WTC11 (cell line): ENCODE data around the gene COX19. TPM values are rescaled to one million over a fixed set of nuclear protein-coding genes. Genes with fewer than 3 reads are reported as not detected.

Source experiments
- ATAC-seq: fragments of 200-7000 bp; cut with Tn5 transposase; 2 replicates; pipeline ENCODE4 v1.10.0; 2021; ENCODE audit warnings: mild to moderate bottlenecking, moderate library complexity
- CTCF ChIA-PET: fragments of 300-600 bp; sonication (Branson Sonifier 250); formaldehyde crosslinking; loops from one replicate; lab custom pipeline; 2021; ENCODE audit warnings: antibody characterized with exemption; lab: Charles Lee
- POLR2A ChIA-PET: fragments of 350-600 bp; sonication (Branson Sonifier 250); formaldehyde crosslinking; loops from one replicate; lab custom pipeline; 2021; ENCODE audit warnings: antibody characterized with exemption; lab: Charles Lee
- DNase-seq: peaks from one replicate; pipeline ENCODE4 v3.0.0; 2021; ENCODE audit warnings: low spot score
- H3K27ac Mint-ChIP-seq: 2 replicates; pipeline ENCODE4 v1.8.0; 2021; ENCODE audit warnings: mixed read lengths
- H3K27me3 Mint-ChIP-seq: 2 replicates; pipeline ENCODE4 v1.8.0; 2021; ENCODE audit warnings: low read depth, mild to moderate bottlenecking, moderate library complexity, mixed read lengths
- H3K36me3 Mint-ChIP-seq: 2 replicates; pipeline ENCODE4 v1.8.0; 2021; ENCODE audit warnings: mixed read lengths
- H3K4me1 Mint-ChIP-seq: 2 replicates; pipeline ENCODE4 v1.8.0; 2022; ENCODE audit warnings: mixed read lengths
- H3K4me3 Mint-ChIP-seq: 2 replicates; pipeline ENCODE4 v1.8.0; 2021; ENCODE audit warnings: mild to moderate bottlenecking, moderate library complexity, mixed read lengths
- H3K9me3 Mint-ChIP-seq: 2 replicates; pipeline ENCODE4 v1.8.0; 2021; ENCODE audit warnings: mixed read lengths
- ATF1 ChIP-seq: sonication (generic); formaldehyde crosslinking; IDR thresholded peaks from 2 replicates; pipeline ENCODE4 v1.8.1; 2023; ENCODE audit warnings: mild to moderate bottlenecking, moderate library complexity, missing genetic modification reagents
- CREM ChIP-seq: sonication (generic); formaldehyde crosslinking; IDR thresholded peaks from 2 replicates; pipeline ENCODE4 v1.8.1; 2022; ENCODE audit warnings: mild to moderate bottlenecking, missing genetic modification reagents, moderate library complexity
- FOXK1 ChIP-seq: sonication (generic); formaldehyde crosslinking; IDR thresholded peaks from 2 replicates; pipeline ENCODE4 v1.8.0; 2022; ENCODE audit warnings: mild to moderate bottlenecking, moderate library complexity, missing genetic modification reagents
- GABPB1 ChIP-seq: sonication (generic); formaldehyde crosslinking; IDR thresholded peaks from 2 replicates; pipeline ENCODE4 v1.8.1; 2023; ENCODE audit warnings: mild to moderate bottlenecking, missing genetic modification reagents
- GRHL2 ChIP-seq: fragments of 250-450 bp; sonication (Bioruptor Pico); IDR thresholded peaks from 2 replicates; pipeline ENCODE4 v1.8.0; 2022; ENCODE audit warnings: mild to moderate bottlenecking, moderate library complexity; ENCODE audit not compliant: insufficient replicate concordance, severe bottlenecking
- JUN ChIP-seq: sonication (generic); formaldehyde crosslinking; IDR thresholded peaks from 2 replicates; pipeline ENCODE4 v1.8.0; 2023; ENCODE audit warnings: mild to moderate bottlenecking, missing genetic modification reagents
- MXD4 ChIP-seq: fragments of 250-450 bp; sonication (Bioruptor Pico); IDR thresholded peaks from 2 replicates; pipeline ENCODE4 v1.8.0; 2021; ENCODE audit warnings: mild to moderate bottlenecking, moderate library complexity, borderline replicate concordance
- NFYB ChIP-seq: sonication (generic); formaldehyde crosslinking; conservative IDR thresholded peaks from 2 replicates; pipeline ENCODE4 v1.8.0; 2022; ENCODE audit warnings: low read depth, missing genetic modification reagents
- NR1H2 ChIP-seq: sonication (generic); formaldehyde crosslinking; IDR thresholded peaks from 2 replicates; pipeline ENCODE4 v1.9.0; 2021; ENCODE audit warnings: mild to moderate bottlenecking, moderate library complexity, missing genetic modification reagents
- NR3C1 ChIP-seq: sonication (generic); formaldehyde crosslinking; conservative IDR thresholded peaks from 2 replicates; pipeline ENCODE4 v1.8.1; 2023; ENCODE audit warnings: low read depth, mild to moderate bottlenecking, missing genetic modification reagents
- PRRX2 ChIP-seq: fragments of 250-450 bp; sonication (Bioruptor Pico); IDR thresholded peaks from 2 replicates; pipeline ENCODE4 v1.8.0; 2021; ENCODE audit warnings: mild to moderate bottlenecking
- SOX15 ChIP-seq: fragments of 250-450 bp; sonication (Bioruptor Pico); IDR thresholded peaks from 2 replicates; pipeline ENCODE4 v1.9.0; 2021; ENCODE audit warnings: mild to moderate bottlenecking
- TP53 ChIP-seq: sonication (generic); formaldehyde crosslinking; IDR thresholded peaks from 2 replicates; pipeline ENCODE4 v1.8.1; 2023; ENCODE audit warnings: mild to moderate bottlenecking, missing genetic modification reagents
- ZNF121 ChIP-seq: sonication (generic); formaldehyde crosslinking; IDR thresholded peaks from 2 replicates; pipeline ENCODE4 v1.8.0; 2023; ENCODE audit warnings: missing genetic modification reagents
- ZNF219 ChIP-seq: sonication (generic); formaldehyde crosslinking; IDR thresholded peaks from 2 replicates; pipeline ENCODE4 v1.8.0; 2023; ENCODE audit warnings: missing genetic modification reagents, mild to moderate bottlenecking, borderline replicate concordance
- ZNF263 ChIP-seq: sonication (generic); formaldehyde crosslinking; IDR thresholded peaks from 2 replicates; pipeline ENCODE4 v1.8.1; 2022; ENCODE audit warnings: low read depth, mild to moderate bottlenecking, moderate library complexity, missing genetic modification reagents
- ZNF423 ChIP-seq: fragments of 250-450 bp; sonication (Bioruptor Pico); IDR thresholded peaks from 2 replicates; pipeline ENCODE4 v2.1.2; 2022; ENCODE audit warnings: mild to moderate bottlenecking, moderate library complexity
- total RNA-seq: library from RNA; stranded (reverse); gene quantifications from 3 replicates; pipeline ENCODE4 v1.2.3, GENCODE V29; 2021
- TF ChIP-seq, protein P1 (sequence below): sonication (generic); formaldehyde crosslinking; IDR thresholded peaks from 2 replicates; pipeline ENCODE4 v1.8.1; 2023; ENCODE audit warnings: mild to moderate bottlenecking, moderate library complexity, missing genetic modification reagents
- TF ChIP-seq, protein P2 (sequence below): sonication (generic); formaldehyde crosslinking; IDR thresholded peaks from 2 replicates; pipeline ENCODE4 v1.8.1; 2022; ENCODE audit warnings: low read depth, missing genetic modification reagents, borderline replicate concordance
- TF ChIP-seq, protein P3 (sequence below): sonication (generic); formaldehyde crosslinking; IDR thresholded peaks from 2 replicates; pipeline ENCODE4 v1.8.1; 2023; ENCODE audit warnings: mild to moderate bottlenecking, missing genetic modification reagents, moderate library complexity
- TF ChIP-seq, protein P4 (sequence below): fragments of 250-450 bp; sonication (Bioruptor Pico); IDR thresholded peaks from 2 replicates; pipeline ENCODE4 v2.1.2; 2022; ENCODE audit warnings: mild to moderate bottlenecking, moderate library complexity
- TF ChIP-seq, protein P5 (sequence below): sonication (generic); formaldehyde crosslinking; IDR thresholded peaks from 2 replicates; pipeline ENCODE4 v1.8.1; 2023; ENCODE audit warnings: mild to moderate bottlenecking, missing genetic modification reagents

COX19 gene
- total RNA-seq, 1 experiment from 2014 or later, result 13.2 TPM

DNA sequence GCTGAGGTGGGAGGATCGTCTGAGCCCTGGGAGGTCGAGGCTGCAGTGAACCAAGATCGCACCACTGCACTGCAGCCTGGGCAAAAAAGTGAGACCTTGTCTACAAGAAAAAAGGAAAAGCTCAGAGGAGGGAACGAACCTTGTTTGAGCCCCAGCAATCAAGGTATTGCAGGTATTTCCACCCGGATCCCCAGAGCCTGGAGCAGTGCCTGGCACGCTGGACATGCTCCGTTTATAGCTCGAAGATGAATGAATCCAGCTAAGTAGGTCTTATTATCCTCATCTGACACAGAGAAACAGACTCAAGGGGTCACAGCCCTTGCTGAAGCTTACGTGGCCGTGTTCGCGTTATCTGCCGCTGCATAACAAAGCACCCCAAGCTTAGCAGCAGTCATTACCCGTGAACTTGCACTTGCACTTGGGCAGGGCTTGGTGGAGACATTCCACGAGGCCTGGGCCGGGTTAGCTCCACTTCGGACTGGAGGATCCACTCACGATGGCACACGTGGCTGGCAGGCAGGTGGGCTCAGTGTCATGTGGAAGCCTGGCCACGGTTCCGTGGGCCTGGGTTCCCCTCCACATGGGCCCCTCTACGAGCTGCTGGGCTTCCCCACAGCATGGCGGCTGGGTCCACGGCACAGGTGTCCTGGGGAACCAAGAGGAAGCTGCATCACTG is 3.2 kb upstream of the COX19 start (continued):
- no peak for TF ChIP-seq PRRX2 (CRISPR knock-in tag)

DNA sequence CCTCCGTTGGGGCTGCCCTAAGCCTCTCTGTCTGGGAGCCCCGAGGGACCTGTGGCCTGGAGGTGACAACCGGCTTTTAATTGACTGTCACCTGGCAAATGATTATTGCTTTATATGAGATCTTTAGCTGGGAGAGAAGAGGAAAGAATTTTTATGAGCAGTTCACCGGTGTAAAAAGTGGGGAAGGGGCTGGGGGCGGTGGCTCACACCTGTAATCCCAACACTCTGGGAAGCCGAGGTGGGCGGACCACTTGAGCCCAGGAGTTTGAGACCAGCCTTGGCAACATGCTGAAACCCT is 2.6 kb upstream of the COX19 start:
- CTCF ChIA-PET, result interaction anchor here (0.6 to 1.7 kb wide), 5 partner anchors 11 to 778 kb away, joined by 3 to 6 read pairs (median 4); no protein-coding TSS in a partner anchor
- ATAC-seq, result no peak

DNA sequence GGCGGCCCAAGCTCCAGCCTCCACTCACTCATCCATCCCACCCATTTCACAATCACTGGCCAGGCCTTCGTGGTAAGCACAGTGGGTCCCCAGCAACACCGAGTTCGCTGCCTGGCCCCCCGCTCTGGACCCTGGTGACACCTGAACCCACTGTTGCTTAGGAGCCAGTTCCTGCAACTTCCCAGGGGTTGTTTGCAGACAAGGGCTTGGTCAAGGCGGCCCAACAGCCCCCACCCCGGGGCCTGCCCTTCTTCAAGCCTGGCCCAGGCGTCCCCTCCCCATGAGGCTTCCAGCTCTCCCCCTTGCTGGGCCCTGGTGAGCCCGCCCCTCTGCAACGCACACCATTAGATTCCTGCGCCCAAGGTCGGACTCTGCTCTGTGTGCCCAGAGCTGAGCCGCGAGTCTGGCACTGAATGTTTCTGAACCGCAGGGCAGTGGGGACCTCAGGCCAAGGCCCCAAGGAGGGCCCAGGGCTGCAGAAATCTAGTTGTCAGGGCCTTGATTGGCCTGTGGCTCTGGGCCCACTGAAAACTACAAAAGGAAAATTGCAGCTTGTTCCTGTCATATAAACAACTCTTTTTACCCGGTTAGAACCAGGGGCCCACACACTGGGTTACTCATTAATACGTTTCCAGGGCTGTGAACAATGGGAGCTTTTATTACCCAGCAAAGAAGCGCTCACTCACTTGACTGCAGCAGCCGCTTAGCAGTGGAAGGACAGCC is 2.1 kb upstream of the COX19 start:
- Mint-ChIP-seq H3K27me3 (peaks cover 2% of the 10 kb centered on the region; the same call in 1 of the 2 replicates), H3K27ac (no peak overlapping the region), H3K4me1 (peaks cover 5% of the 10 kb centered on the region), H3K36me3 (peaks cover 10% of the 10 kb centered on the region; the same call in 1 of the 2 replicates), H3K9me3 (no peaks in the 10 kb centered on the region), H3K4me3 (no peak overlapping the region)
- TF ChIP-seq JUN, result no peak
- peak; percentile 69; the same call in 1 of the 2 replicates for TF ChIP-seq GABPB1 (CRISPR knock-in tag)
- ChIA-PET POLR2A (no interaction called here), CTCF (interaction anchor here (0.6 to 1.7 kb wide), 4 partner anchors 10 to 777 kb away, joined by 3 to 5 read pairs (median 4); no protein-coding TSS in a partner anchor)
- ATAC-seq (no peak), DNase-seq (no peak)

More for the DNA sequence above, 2.6 kb upstream of the COX19 start:
- H3K36me3 Mint-ChIP-seq, result peaks cover 5% of the 10 kb centered on the region; the same call in 1 of the 2 replicates
- TF ChIP-seq, protein P1, sequence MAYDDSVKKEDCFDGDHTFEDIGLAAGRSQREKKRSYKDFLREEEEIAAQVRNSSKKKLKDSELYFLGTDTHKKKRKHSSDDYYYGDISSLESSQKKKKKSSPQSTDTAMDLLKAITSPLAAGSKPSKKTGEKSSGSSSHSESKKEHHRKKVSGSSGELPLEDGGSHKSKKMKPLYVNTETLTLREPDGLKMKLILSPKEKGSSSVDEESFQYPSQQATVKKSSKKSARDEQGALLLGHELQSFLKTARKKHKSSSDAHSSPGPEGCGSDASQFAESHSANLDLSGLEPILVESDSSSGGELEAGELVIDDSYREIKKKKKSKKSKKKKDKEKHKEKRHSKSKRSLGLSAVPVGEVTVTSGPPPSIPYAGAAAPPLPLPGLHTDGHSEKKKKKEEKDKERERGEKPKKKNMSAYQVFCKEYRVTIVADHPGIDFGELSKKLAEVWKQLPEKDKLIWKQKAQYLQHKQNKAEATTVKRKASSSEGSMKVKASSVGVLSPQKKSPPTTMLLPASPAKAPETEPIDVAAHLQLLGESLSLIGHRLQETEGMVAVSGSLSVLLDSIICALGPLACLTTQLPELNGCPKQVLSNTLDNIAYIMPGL (CRISPR knock-in tag), result no peak
- TF ChIP-seq GABPB1 (CRISPR knock-in tag) (no peak), NFYB (CRISPR knock-in tag) (no peak)
- TF ChIP-seq, protein P2, sequence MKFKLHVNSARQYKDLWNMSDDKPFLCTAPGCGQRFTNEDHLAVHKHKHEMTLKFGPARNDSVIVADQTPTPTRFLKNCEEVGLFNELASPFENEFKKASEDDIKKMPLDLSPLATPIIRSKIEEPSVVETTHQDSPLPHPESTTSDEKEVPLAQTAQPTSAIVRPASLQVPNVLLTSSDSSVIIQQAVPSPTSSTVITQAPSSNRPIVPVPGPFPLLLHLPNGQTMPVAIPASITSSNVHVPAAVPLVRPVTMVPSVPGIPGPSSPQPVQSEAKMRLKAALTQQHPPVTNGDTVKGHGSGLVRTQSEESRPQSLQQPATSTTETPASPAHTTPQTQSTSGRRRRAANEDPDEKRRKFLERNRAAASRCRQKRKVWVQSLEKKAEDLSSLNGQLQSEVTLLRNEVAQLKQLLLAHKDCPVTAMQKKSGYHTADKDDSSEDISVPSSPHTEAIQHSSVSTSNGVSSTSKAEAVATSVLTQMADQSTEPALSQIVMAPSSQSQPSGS (CRISPR knock-in tag), result no peak
- TF ChIP-seq, all 79 proteins: peak for 0
- no peaks in the 10 kb centered on the region for H3K9me3 Mint-ChIP-seq
- no peak overlapping the region for H3K27ac Mint-ChIP-seq
- DNase-seq, result no peak
- POLR2A ChIA-PET, result no interaction called here
- H3K4me1 Mint-ChIP-seq, result peaks cover 5% of the 10 kb centered on the region
- H3K27me3 Mint-ChIP-seq, result peaks cover 2% of the 10 kb centered on the region; the same call in 1 of the 2 replicates
- no peak overlapping the region for H3K4me3 Mint-ChIP-seq

DNA sequence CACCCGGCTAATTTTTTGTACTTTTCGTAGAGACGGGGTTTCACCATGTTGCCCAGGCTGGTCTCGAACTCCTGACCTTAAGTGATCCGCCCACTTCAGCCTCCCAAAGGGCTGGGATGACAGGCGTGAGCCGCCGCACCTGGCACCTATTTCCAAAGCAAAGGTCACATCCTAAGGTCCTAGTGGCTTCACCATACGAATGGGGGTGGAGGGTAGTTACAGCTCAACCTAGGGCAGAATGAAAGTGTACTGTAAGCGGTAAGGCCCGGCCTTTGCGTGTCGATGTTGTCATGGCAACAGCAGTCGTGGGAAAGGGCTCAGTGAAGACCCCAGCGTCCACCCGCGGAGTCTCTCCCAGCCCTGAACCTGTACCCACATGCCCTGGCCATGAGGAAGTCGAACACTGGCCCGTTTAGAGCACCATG is 1.6 kb upstream of the COX19 start:
- TF ChIP-seq, protein P3, sequence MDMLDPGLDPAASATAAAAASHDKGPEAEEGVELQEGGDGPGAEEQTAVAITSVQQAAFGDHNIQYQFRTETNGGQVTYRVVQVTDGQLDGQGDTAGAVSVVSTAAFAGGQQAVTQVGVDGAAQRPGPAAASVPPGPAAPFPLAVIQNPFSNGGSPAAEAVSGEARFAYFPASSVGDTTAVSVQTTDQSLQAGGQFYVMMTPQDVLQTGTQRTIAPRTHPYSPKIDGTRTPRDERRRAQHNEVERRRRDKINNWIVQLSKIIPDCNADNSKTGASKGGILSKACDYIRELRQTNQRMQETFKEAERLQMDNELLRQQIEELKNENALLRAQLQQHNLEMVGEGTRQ (CRISPR knock-in tag), result no peak
- TF ChIP-seq CREM (CRISPR knock-in tag), result no peak
- TF ChIP-seq, protein P4, sequence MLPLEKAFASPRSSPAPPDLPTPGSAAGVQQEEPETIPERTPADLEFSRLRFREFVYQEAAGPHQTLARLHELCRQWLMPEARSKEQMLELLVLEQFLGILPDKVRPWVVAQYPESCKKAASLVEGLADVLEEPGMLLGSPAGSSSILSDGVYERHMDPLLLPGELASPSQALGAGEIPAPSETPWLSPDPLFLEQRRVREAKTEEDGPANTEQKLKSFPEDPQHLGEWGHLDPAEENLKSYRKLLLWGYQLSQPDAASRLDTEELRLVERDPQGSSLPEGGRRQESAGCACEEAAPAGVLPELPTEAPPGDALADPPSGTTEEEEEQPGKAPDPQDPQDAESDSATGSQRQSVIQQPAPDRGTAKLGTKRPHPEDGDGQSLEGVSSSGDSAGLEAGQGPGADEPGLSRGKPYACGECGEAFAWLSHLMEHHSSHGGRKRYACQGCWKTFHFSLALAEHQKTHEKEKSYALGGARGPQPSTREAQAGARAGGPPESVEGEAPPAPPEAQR, result no peak
- TF ChIP-seq ZNF219 (CRISPR knock-in tag), result no peak
- no peak for TF ChIP-seq GRHL2 (CRISPR knock-in tag)
- no peak for TF ChIP-seq ZNF263
- no peak for TF ChIP-seq ZNF423
- no peak for TF ChIP-seq NR3C1 (CRISPR knock-in tag)
- TF ChIP-seq FOXK1 (CRISPR knock-in tag), result no peak
- no peak for TF ChIP-seq SOX15 (CRISPR knock-in tag)
- no peak for TF ChIP-seq TP53
- no peak for TF ChIP-seq ZNF121 (CRISPR knock-in tag)
- TF ChIP-seq, protein P5, sequence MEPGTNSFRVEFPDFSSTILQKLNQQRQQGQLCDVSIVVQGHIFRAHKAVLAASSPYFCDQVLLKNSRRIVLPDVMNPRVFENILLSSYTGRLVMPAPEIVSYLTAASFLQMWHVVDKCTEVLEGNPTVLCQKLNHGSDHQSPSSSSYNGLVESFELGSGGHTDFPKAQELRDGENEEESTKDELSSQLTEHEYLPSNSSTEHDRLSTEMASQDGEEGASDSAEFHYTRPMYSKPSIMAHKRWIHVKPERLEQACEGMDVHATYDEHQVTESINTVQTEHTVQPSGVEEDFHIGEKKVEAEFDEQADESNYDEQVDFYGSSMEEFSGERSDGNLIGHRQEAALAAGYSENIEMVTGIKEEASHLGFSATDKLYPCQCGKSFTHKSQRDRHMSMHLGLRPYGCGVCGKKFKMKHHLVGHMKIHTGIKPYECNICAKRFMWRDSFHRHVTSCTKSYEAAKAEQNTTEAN (CRISPR knock-in tag), result no peak
- no peak for TF ChIP-seq MXD4 (CRISPR knock-in tag)
- TF ChIP-seq ATF1, result no peak
- no peak for TF ChIP-seq NR1H2 (CRISPR knock-in tag)
- Mint-ChIP-seq H3K27ac (no peak overlapping the region), H3K36me3 (peaks cover 16% of the 10 kb centered on the region), H3K4me1 (peaks cover 5% of the 10 kb centered on the region), H3K4me3 (no peak overlapping the region), H3K27me3 (peaks cover 2% of the 10 kb centered on the region; the same call in 1 of the 2 replicates), H3K9me3 (no peaks in the 10 kb centered on the region)
- CTCF ChIA-PET, result interaction anchor here (1.7 to 4.4 kb wide), 2 partner anchors 16 to 89 kb away, joined by 5 to 43 read pairs; no protein-coding TSS in a partner anchor
- ATAC-seq (no peak), DNase-seq (no peak)
- POLR2A ChIA-PET, result no interaction called here
